Endothelial cell (in vitro differentiated cells): Measurements from ENCODE around the gene FBXO4. TPM values are rescaled to one million over a fixed set of nuclear protein-coding genes. Genes with fewer than 3 reads are reported as not detected.
"Not testable (repeated sequence)": the region's sequence is repeated elsewhere in the genome, so short reads cannot be mapped to it uniquely, and the experiment has no call there.

Experiments
- DNase-seq: peaks from one replicate; pipeline ENCODE4 v3.0.0; 2021; ENCODE audit warnings: low spot score
- H3K27ac Mint-ChIP-seq: one replicate; pipeline ENCODE4 v1.8.0; 2021; ENCODE audit warnings: mixed read lengths, inconsistent platforms; ENCODE audit not compliant: unreplicated experiment
- H3K27me3 Mint-ChIP-seq: one replicate; pipeline ENCODE4 v1.8.0; 2021; ENCODE audit warnings: mild to moderate bottlenecking, moderate library complexity, mixed read lengths, inconsistent platforms; ENCODE audit not compliant: unreplicated experiment
- H3K36me3 Mint-ChIP-seq: one replicate; pipeline ENCODE4 v1.8.0; 2021; ENCODE audit warnings: mild to moderate bottlenecking, low read depth, mixed read lengths, inconsistent platforms; ENCODE audit not compliant: unreplicated experiment
- H3K4me1 Mint-ChIP-seq: one replicate; pipeline ENCODE4 v1.8.0; 2021; ENCODE audit warnings: mild to moderate bottlenecking, mixed read lengths, inconsistent platforms; ENCODE audit not compliant: unreplicated experiment
- H3K4me3 Mint-ChIP-seq: one replicate; pipeline ENCODE4 v1.8.0; 2021; ENCODE audit warnings: mild to moderate bottlenecking, mixed read lengths, inconsistent platforms; ENCODE audit not compliant: unreplicated experiment
- H3K9me3 Mint-ChIP-seq: one replicate; pipeline ENCODE4 v1.8.0; 2021; ENCODE audit warnings: mixed read lengths, inconsistent platforms; ENCODE audit not compliant: unreplicated experiment
- total RNA-seq: library from RNA; stranded (reverse); fragmentation: NEBNext Ultra II Directional; extraction: Animal tissue kit (Norgen Biotek cat#: 25700); gene quantifications from one replicate; pipeline ENCODE4 v1.2.1, GENCODE V29; 2021; ENCODE audit not compliant: unreplicated experiment
- TF ChIP-seq, protein P1 (sequence below): fragments of 200-600 bp; sonication (generic); IDR thresholded peaks from one replicate; pipeline ENCODE4 v1.5.0; 2021; ENCODE audit warnings: antibody characterized with exemption; ENCODE audit not compliant: unreplicated experiment

Gene FBXO4
- total RNA-seq, 1 donor from 2014 or later, result 4.4 TPM

DNA sequence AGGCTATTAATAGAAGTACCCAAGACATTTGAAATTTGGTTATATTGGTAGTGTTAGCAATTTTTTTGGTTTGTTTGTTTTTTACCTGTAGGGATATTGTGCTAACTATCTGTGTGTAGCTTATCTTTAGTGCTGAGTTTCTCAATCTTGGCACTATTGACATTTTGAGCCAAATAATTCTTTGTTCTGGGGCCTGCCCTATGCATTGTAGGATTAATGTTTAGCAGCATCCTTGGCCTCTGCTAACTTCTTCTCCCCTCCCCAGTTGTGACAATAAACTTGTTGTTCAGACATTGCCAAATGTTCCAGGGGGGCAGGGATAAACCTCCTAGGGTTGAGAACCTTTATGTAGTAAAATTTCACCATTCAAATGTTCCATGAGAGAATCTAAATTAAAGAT is 4.0 kb downstream of the FBXO4 start:
- DNase-seq, result no peak
- Mint-ChIP-seq H3K4me1 (peaks cover 4% of the 10 kb centered on the region), H3K27ac (no peak overlapping the region), H3K9me3 (no peaks in the 10 kb centered on the region), H3K4me3 (no peak overlapping the region), H3K36me3 (no peaks in the 10 kb centered on the region), H3K27me3 (peaks cover 3% of the 10 kb centered on the region)
- TF ChIP-seq, protein P1, sequence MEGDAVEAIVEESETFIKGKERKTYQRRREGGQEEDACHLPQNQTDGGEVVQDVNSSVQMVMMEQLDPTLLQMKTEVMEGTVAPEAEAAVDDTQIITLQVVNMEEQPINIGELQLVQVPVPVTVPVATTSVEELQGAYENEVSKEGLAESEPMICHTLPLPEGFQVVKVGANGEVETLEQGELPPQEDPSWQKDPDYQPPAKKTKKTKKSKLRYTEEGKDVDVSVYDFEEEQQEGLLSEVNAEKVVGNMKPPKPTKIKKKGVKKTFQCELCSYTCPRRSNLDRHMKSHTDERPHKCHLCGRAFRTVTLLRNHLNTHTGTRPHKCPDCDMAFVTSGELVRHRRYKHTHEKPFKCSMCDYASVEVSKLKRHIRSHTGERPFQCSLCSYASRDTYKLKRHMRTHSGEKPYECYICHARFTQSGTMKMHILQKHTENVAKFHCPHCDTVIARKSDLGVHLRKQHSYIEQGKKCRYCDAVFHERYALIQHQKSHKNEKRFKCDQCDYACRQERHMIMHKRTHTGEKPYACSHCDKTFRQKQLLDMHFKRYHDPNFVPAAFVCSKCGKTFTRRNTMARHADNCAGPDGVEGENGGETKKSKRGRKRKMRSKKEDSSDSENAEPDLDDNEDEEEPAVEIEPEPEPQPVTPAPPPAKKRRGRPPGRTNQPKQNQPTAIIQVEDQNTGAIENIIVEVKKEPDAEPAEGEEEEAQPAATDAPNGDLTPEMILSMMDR, result no peak

DNA sequence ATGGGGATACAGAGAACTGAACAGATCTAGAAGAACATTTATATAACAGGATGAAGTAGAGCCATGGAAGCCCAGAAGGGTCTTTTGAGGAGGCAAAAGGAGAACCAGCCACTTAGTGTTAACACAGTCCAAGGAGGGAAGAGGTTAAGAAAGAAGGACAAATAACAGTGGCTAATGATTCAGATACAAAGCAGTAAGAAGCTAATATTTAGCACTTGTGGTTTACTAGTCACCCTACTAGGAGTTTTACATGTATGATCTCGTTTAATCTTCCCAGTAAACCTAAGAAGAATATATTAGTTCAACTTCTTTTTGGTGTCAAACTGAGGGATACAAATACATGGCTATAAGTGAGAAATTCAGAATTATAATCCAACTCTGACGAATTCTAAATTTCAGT is 7.7 kb downstream of the FBXO4 start:
- Mint-ChIP-seq H3K27ac (no peak overlapping the region), H3K27me3 (no peaks in the 10 kb centered on the region), H3K36me3 (no peaks in the 10 kb centered on the region), H3K9me3 (no peaks in the 10 kb centered on the region), H3K4me1 (no peaks in the 10 kb centered on the region), H3K4me3 (no peak overlapping the region)
- no peak for DNase-seq
- TF ChIP-seq, protein P1, result no peak

DNA sequence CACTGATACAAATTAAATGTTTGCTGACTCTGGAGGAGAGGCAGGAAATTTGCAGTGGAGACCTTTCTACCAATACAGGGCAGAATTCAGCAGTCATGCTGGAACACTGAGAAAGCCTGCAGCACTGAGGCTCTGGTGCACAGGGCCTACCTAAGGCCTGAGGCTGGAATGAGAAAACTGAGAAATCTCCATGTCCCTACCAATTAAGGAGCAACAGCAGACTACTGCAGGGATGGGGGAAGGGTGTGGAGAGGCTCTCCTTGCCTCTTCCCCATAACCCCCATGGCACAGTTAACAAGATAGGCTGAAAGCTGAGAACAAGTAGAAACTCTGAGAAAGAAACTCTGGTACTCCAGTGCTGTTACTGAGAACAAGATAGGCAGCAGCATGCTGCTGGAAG is 10.5 kb downstream of the FBXO4 start:
- H3K27ac Mint-ChIP-seq, result no peak overlapping the region
- no peaks in the 10 kb centered on the region for H3K9me3 Mint-ChIP-seq
- no peaks in the 10 kb centered on the region for H3K4me1 Mint-ChIP-seq
- H3K36me3 Mint-ChIP-seq, result no peaks in the 10 kb centered on the region
- no peak overlapping the region for H3K4me3 Mint-ChIP-seq
- TF ChIP-seq, protein P1, result no peak
- DNase-seq, result no peak
- H3K27me3 Mint-ChIP-seq, result no peaks in the 10 kb centered on the region

DNA sequence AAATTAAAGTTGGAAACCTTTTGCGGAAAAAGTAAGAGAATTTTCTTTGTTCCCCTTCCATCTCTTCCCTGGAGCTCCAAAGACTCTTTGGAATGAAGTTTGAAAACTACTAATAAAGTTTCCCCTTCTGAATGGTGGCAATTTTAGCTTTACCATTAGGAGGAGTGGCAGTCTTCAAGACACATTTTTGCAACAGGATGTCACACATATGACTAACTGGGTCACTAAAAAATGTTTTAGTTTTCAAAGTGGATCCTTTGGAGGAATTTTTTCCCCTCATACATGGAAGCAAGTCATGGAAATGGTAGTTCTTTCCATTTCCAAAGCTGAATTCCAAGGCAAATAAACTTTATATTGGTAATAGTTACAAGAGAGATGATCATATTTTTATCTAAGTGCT is 15.6 kb downstream of the FBXO4 start:
- Mint-ChIP-seq H3K27ac (no peak overlapping the region), H3K9me3 (no peaks in the 10 kb centered on the region), H3K36me3 (no peaks in the 10 kb centered on the region), H3K27me3 (no peaks in the 10 kb centered on the region), H3K4me3 (no peak overlapping the region), H3K4me1 (no peaks in the 10 kb centered on the region)
- TF ChIP-seq, protein P1, result no peak
- no peak for DNase-seq

DNA sequence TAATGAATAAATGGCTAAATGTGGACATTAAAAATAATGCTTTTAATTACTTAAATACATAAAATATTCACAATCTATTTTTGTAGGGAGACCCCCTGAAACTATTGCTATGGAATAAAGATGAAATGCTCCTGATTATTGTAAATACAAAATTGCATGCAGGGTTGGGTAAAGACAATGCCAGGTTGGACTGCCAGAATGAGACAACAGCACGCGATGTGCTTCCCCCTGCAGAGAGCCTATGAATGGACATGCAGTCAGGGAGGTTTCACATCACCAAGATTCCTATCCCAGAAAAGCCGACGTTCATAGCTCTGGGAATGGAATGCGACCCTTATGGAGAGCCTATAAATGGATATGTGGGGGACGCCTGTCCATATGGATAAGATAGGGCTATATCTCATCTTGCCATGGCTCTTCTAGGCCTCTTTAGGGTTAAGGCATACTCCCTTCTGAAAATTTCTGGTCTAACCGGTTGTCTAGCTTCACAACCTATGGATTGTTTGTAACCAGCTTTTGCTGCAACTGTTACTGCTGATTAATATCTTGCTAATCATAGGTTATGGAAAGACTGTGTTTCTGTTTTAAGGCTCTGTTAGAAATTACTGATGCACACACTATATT is 20.4 kb downstream of the FBXO4 start:
- H3K4me3 Mint-ChIP-seq, H3K4me1 Mint-ChIP-seq, H3K27ac Mint-ChIP-seq, H3K27me3 Mint-ChIP-seq, H3K36me3 Mint-ChIP-seq, DNase-seq, H3K9me3 Mint-ChIP-seq: not testable (repeated sequence)
